Stimulated activated CD4-positive, alpha-beta T cell treated with anti-CD3 and anti-CD28 coated beads, Interleukin-12 subunit alpha, Interleukin-12 subunit beta, amount 100 ng/mL, for 4 hours (primary cell): ENCODE data around the gene PTGES2.
"Not testable (repeated sequence)": the region's sequence is repeated elsewhere in the genome, so short reads cannot be mapped to it uniquely, and the experiment has no call there.

Experiments
- DNase-seq: peaks from one replicate; pipeline ENCODE4 v3.0.0-alpha.2; 2020

The PTGES2 gene

GRCh38 chr9:128118472-128118857 lies 9.1 kb downstream of the PTGES2 start:
- no peak for DNase-seq

- peak; percentile 99 for DNase-seq
Measured at GRCh38 chr9:128117613-128118471, 9.7 kb downstream of the PTGES2 start.

GRCh38 chr9:128116104-128117083 lies 11.1 kb downstream of the PTGES2 start:
- DNase-seq = no peak

- DNase-seq = no peak
Measured at GRCh38 chr9:128115187-128116103, 12.1 kb downstream of the PTGES2 start.

- no peak for DNase-seq
Measured at GRCh38 chr9:128114326-128115186, 13.0 kb downstream of the PTGES2 start.

- no peak for DNase-seq
Measured at GRCh38 chr9:128113526-128114325, 13.8 kb downstream of the PTGES2 start.

GRCh38 chr9:128111726-128112125 lies 15.8 kb downstream of the PTGES2 start:
- not testable (repeated sequence) for DNase-seq

- no peak for DNase-seq
Measured at GRCh38 chr9:128109050-128109709, 18.3 kb downstream of the PTGES2 start.

- no peak for DNase-seq
Measured at GRCh38 chr9:128108269-128109049, 19.1 kb downstream of the PTGES2 start.

GRCh38 chr9:128107468-128108268 lies 19.9 kb downstream of the PTGES2 start:
- DNase-seq = no peak

GRCh38 chr9:128106940-128107467 lies 20.5 kb downstream of the PTGES2 start:
- no peak for DNase-seq

GRCh38 chr9:128106181-128106939 lies 21.2 kb downstream of the PTGES2 start:
- DNase-seq = no peak

- no peak for DNase-seq
Measured at GRCh38 chr9:128105538-128106175, 21.9 kb downstream of the PTGES2 start.

GRCh38 chr9:128104171-128104618 lies 23.3 kb downstream of the PTGES2 start:
- no peak for DNase-seq

- peak; percentile 24 for DNase-seq
Measured at GRCh38 chr9:128103589-128103962, 24.0 kb downstream of the PTGES2 start.

- no peak for DNase-seq
Measured at GRCh38 chr9:128102861-128103588, 24.5 kb downstream of the PTGES2 start.
